IMR-90 (cell line): Measurements from ENCODE around the gene ISOC1. TPM values are rescaled to one million over a fixed set of nuclear protein-coding genes. Genes with fewer than 3 reads are reported as not detected.

Experiments
- ATAC-seq: fragments of 200-7000 bp; cut with Tn5 transposase; 2 replicates; pipeline ENCODE4 v1.9.1; 2020; ENCODE audit warnings: low read depth, mild to moderate bottlenecking, moderate library complexity
- BruUV-seq: library from RNA; stranded (reverse); fragments of 400-500 nt; replicated peaks from 2 replicates; lab custom pipeline; 2021; lab: Mats Ljungman, UMichigan
- CTCF ChIA-PET: fragments of 300-600 bp; formaldehyde crosslinking; extraction: SDS; loops from one replicate; lab custom pipeline; 2021; ENCODE audit warnings: antibody characterized with exemption; lab: Yijun Ruan, JAX
- POLR2A ChIA-PET: fragments of 300-600 bp; sonication (Branson Sonifier 250); formaldehyde crosslinking; loops from one replicate; lab custom pipeline; 2022; ENCODE audit warnings: antibody characterized with exemption; ENCODE audit not compliant: unreplicated experiment; lab: Charles Lee
- DNase-seq: peaks from one replicate; pipeline ENCODE4 v3.0.0; 2013
- H2AFZ ChIP-seq: replicated peaks from 2 replicates; pipeline ENCODE3; 2013; ENCODE audit warnings: low read length, mild to moderate bottlenecking; ENCODE audit not compliant: poor library complexity
- H2AK5ac ChIP-seq: 2 replicates; pipeline ENCODE4 v1.6.1; 2013; ENCODE audit warnings: low read depth, low read length, inconsistent platforms
- H2AK9ac ChIP-seq: replicated peaks from 2 replicates; pipeline ENCODE3; 2013; ENCODE audit warnings: mild to moderate bottlenecking, low read depth, low read length, moderate library complexity; ENCODE audit not compliant: poor library complexity
- H2BK120ac ChIP-seq: 2 replicates; pipeline ENCODE4 v1.6.1; 2013; ENCODE audit warnings: low read depth, low read length, inconsistent platforms
- H2BK15ac ChIP-seq: 3 replicates; pipeline ENCODE4 v1.6.1; 2013; ENCODE audit warnings: low read depth, low read length, inconsistent platforms
- H2BK20ac ChIP-seq: 2 replicates; pipeline ENCODE4 v1.6.1; 2013; ENCODE audit warnings: low read depth, mild to moderate bottlenecking, inconsistent platforms, low read length, moderate library complexity
- H2BK5ac ChIP-seq: 2 replicates; pipeline ENCODE4 v1.6.1; 2013; ENCODE audit warnings: mild to moderate bottlenecking, low read depth, low read length, inconsistent platforms; ENCODE audit not compliant: poor library complexity, severe bottlenecking
- H3K14ac ChIP-seq: replicated peaks from 2 replicates; pipeline ENCODE4 v1.6.1; 2013; ENCODE audit warnings: low read depth, low read length, inconsistent platforms
- H3K18ac ChIP-seq: 2 replicates; pipeline ENCODE4 v1.6.1; 2013; ENCODE audit warnings: low read depth, low read length, control low read depth
- H3K23ac ChIP-seq: 2 replicates; pipeline ENCODE4 v1.6.1; 2013; ENCODE audit warnings: low read depth, low read length, inconsistent platforms
- H3K27ac ChIP-seq: 2 replicates; pipeline ENCODE4 v1.5.1; 2013; ENCODE audit warnings: mild to moderate bottlenecking, control low read depth, low read length; ENCODE audit not compliant: insufficient read depth
- H3K27me3 ChIP-seq: 2 replicates; pipeline ENCODE4 v1.6.1; 2013; ENCODE audit warnings: low read length; ENCODE audit not compliant: control insufficient read depth, insufficient read depth
- H3K36me3 ChIP-seq: 2 replicates; pipeline ENCODE4 v1.6.1; 2013; ENCODE audit warnings: low read length, mixed read lengths; ENCODE audit not compliant: control insufficient read depth, insufficient read depth
- H3K4ac ChIP-seq: 2 replicates; pipeline ENCODE4 v1.6.1; 2013; ENCODE audit warnings: low read depth, low read length, inconsistent platforms
- H3K4me1 ChIP-seq: 2 replicates; pipeline ENCODE4 v1.6.1; 2013; ENCODE audit warnings: low read length, mixed read lengths; ENCODE audit not compliant: control insufficient read depth, insufficient read depth
- H3K4me2 ChIP-seq: 2 replicates; pipeline ENCODE4 v1.6.1; 2013; ENCODE audit warnings: low read depth, mild to moderate bottlenecking, control low read depth, low read length, moderate library complexity
- H3K4me3 ChIP-seq: 2 replicates; pipeline ENCODE4 v1.5.1; 2013; ENCODE audit warnings: low read depth, mild to moderate bottlenecking, control low read depth, low read length, moderate library complexity; ENCODE audit not compliant: insufficient read depth
- H3K56ac ChIP-seq: 2 replicates; pipeline ENCODE4 v1.6.1; 2013; ENCODE audit warnings: low read length, inconsistent platforms; ENCODE audit not compliant: insufficient read depth; ENCODE audit errors: extremely low read depth
- H3K79me1 ChIP-seq, 2 experiments: 2 replicates each; pipeline ENCODE4 v1.6.1; 2013; ENCODE audit warnings: low read length in 2 of 2, inconsistent platforms in 1 of 2, low read depth in 1 of 2
- H3K9ac ChIP-seq: 2 replicates; pipeline ENCODE4 v1.6.1; 2013; ENCODE audit warnings: low read depth, low read length, control low read depth
- H3K9me1 ChIP-seq: 2 replicates; pipeline ENCODE4 v1.6.1; 2013; ENCODE audit warnings: low read length, inconsistent platforms; ENCODE audit not compliant: insufficient read depth
- H3K9me3 ChIP-seq: 2 replicates; pipeline ENCODE4 v1.6.1; 2013; ENCODE audit warnings: low read length; ENCODE audit not compliant: control insufficient read depth, insufficient read depth
- H4K20me1 ChIP-seq: 2 replicates; pipeline ENCODE4 v1.6.1; 2013; ENCODE audit warnings: low read length, inconsistent platforms; ENCODE audit not compliant: insufficient read depth
- H4K5ac ChIP-seq: 2 replicates; pipeline ENCODE4 v1.6.1; 2013; ENCODE audit warnings: mild to moderate bottlenecking, low read depth, low read length, control low read depth
- H4K8ac ChIP-seq, 2 experiments: 2 replicates each; pipeline ENCODE4 v1.6.1; 2013; ENCODE audit warnings: low read depth in 2 of 2, low read length in 2 of 2, control low read depth in 1 of 2, inconsistent platforms in 1 of 2
- H4K91ac ChIP-seq: 2 replicates; pipeline ENCODE4 v1.6.1; 2013; ENCODE audit warnings: low read depth, low read length, inconsistent platforms; ENCODE audit not compliant: insufficient read depth
- BHLHE40 ChIP-seq: fragments of 150-350 bp; IDR thresholded peaks from 2 replicates; pipeline ENCODE4 v1.6.1; 2016; ENCODE audit warnings: mild to moderate bottlenecking, low read depth, low read length
- MAFK ChIP-seq: IDR thresholded peaks from 2 replicates; pipeline ENCODE4 v1.6.1; 2012; ENCODE audit warnings: low read depth, low read length, improper control_type of control experiment
- dilution Hi-C: fragments of 300-500 bp; cut with HindIII; formaldehyde crosslinking; loops from one replicate; pipeline ENCODE4 v1.14.3; 2018; ENCODE audit warnings: low sequenced_read_pairs; ENCODE audit not compliant: unreplicated experiment
- in situ Hi-C: fragments of 300-500 bp; cut with MboI; formaldehyde crosslinking; loops from 3 replicates; pipeline ENCODE4 v1.14.3; 2019; ENCODE audit warnings: low sequenced_read_pairs, inconsistent platforms, mixed read lengths
- intact Hi-C: fragments of 100-400 bp; cut with micrococcal nuclease; formaldehyde crosslinking; loops from 2 replicates; pipeline ENCODE4 v1.10.0; 2022
- polyA plus RNA-seq, 3 experiments: library from polyadenylated mRNA; depleted of rRNA; stranded (reverse); fragments of >200 nt; gene quantifications; 2 replicates each; pipeline ENCODE4 v1.2.3, GENCODE V29; 2012; ENCODE audit warnings: low replicate concordance in 1 of 3
- total RNA-seq: library from RNA; depleted of rRNA; stranded (reverse); fragments of >200 nt; gene quantifications from 2 replicates; pipeline ENCODE4 v1.2.3, GENCODE V29; 2012

Gene ISOC1
- total and polyA plus RNA-seq, 2 of the 4 experiments (the other 2 are of a cell fraction) = 10.8 to 11.6 TPM

DNA sequence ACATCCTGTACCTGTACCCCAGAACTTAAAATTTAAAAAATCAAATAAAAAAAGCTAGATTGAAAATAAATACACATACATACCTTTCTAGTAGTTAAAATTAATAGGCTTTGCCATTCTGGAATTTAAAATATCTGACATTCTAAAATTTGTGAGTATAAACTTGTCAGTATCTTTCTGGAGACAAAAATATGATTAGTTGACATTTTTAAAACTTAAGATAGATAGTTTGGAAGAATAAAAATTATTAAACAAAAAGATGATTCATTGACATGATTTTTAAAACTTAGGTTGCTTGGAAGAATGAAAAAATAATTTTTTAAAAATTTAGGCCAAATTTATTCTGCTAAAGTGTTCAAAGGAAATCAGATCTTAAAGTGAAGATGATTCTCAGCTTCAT lies 43.1 kb downstream of the ISOC1 start:
- in situ Hi-C loops = no loop called here
- H3K14ac ChIP-seq = no peak overlapping the region
- no peaks in the 10 kb centered on the region for H3K79me1 ChIP-seq
- H3K4me3 ChIP-seq = no peak overlapping the region
- no TSS peak for BruUV-seq
- H3K23ac ChIP-seq = no peak overlapping the region
- no peak overlapping the region for H4K91ac ChIP-seq
- no peak for DNase-seq
- POLR2A ChIA-PET = no interaction called here
- CTCF ChIA-PET = no interaction called here
- no peaks in the 10 kb centered on the region for H4K20me1 ChIP-seq
- no peak overlapping the region for H2BK20ac ChIP-seq
- dilution Hi-C loops = no loop called here
- no peak overlapping the region for H2BK120ac ChIP-seq
- H4K5ac ChIP-seq = no peak overlapping the region
- H3K4me2 ChIP-seq = no peak overlapping the region
- no peak overlapping the region for H2AFZ ChIP-seq
- H3K9me3 ChIP-seq = no peaks in the 10 kb centered on the region
- no peak overlapping the region for H2AK9ac ChIP-seq
- no peak overlapping the region for H3K4ac ChIP-seq
- H3K9ac ChIP-seq = no peak overlapping the region
- intact Hi-C loops = no loop called here
- H4K8ac ChIP-seq = no peak overlapping the region
- H2BK15ac ChIP-seq = no peak overlapping the region
- no peaks in the 10 kb centered on the region for H3K36me3 ChIP-seq
- H3K27ac ChIP-seq = no peak overlapping the region
- H3K4me1 ChIP-seq = no peaks in the 10 kb centered on the region
- ATAC-seq = no peak
- no peak overlapping the region for H2AK5ac ChIP-seq
- no peak overlapping the region for H2BK5ac ChIP-seq
- H3K9me1 ChIP-seq = no peaks in the 10 kb centered on the region
- H3K56ac ChIP-seq = no peak overlapping the region
- no peaks in the 10 kb centered on the region for H3K27me3 ChIP-seq
- H3K18ac ChIP-seq = no peak overlapping the region
- no peak for TF ChIP-seq BHLHE40
- TF ChIP-seq MAFK = peak; percentile 50
